ENCODE measurements around the gene KCP. TPM values are rescaled to one million over a fixed set of nuclear protein-coding genes. Genes with fewer than 3 reads are reported as not detected.
A peak's percentile ranks its signal among the peaks of the same experiment; 100 is the strongest.

KCP gene
- total and polyA plus RNA-seq, 2 experiments from 2014 or later: 0.76 to 1.1 TPM

DNA sequence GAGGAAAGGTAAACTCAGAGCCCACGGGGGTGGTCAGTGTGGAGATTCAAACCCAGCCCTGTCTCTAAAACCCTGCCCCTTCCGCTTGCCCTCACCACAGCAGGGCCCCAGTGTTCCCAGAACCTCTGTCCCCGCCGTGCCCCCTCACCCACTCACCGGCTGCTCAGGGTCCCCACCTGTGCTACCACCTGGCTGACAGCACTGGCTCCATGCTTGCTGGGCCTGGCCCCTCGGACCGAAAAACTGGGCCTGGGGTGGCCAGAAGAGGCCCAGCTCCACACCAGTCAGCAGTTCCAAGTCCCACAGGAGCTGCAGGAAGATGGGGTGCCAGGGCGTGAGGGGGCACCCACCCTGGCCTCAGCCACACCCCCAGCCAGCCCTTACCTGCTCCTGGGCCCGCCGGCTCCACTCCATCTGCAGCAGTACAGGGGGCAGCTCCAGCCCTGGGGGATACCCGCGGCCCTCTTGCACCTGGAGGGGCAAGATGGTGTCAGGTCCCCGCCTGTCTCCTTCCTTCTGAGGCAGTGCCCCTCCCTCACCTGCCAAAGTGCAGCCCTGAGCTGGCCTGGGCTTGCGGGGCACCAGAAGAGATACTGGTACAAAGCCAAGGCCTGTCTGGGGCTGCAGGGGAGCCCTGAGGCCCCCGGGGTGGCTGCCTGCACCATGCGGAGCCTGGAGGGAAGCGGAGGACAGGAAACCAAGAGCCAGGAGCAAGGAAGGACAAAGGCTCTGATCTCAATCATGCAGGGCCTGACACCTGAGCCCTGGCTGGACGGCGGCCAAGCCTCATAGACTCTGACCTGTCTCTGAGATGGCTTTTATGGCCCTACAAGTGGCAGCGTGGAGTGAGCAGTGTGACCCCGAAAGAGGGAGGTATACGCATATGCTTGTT, 36.1 kb downstream of the KCP start:
- Histone ChIP-seq H3K9me2 (ENCODE audit: insufficient read depth) (no peaks in the 10 kb centered on the region), H3K4me1 (ENCODE audit: insufficient read depth) (peaks cover 4% of the 10 kb centered on the region; the same call in 1 of the 2 replicates), H4K20me1 (replicated peaks; ENCODE audit: insufficient read depth) (no peaks in the 10 kb centered on the region), H3K79me2 (replicated peaks; ENCODE audit: insufficient read depth) (no peaks in the 10 kb centered on the region), H3K27me3 (ENCODE audit: insufficient read depth) (peaks cover 29% of the 10 kb centered on the region), H2AFZ (no peak overlapping the region), H3K27ac (ENCODE audit: low read depth) (no peak overlapping the region), H3K4me3 (no peak overlapping the region), H3F3A (replicated peaks; ENCODE audit: low read depth) (no peaks in the 10 kb centered on the region), H3K4me2 (no peak overlapping the region), H3K36me3 (ENCODE audit: insufficient read depth) (no peaks in the 10 kb centered on the region)
- ATAC-seq: no peak
- H3K27ac Mint-ChIP-seq: no peak overlapping the region
- H3K27me3 Mint-ChIP-seq (ENCODE audit: insufficient read depth, low read depth, poor library complexity): peaks cover 28% of the 10 kb centered on the region
- H3K4me3 Mint-ChIP-seq: no peak overlapping the region
- no peak for TF ChIP-seq POLR2AphosphoS5 (IDR thresholded peaks at IDR 0.05; ENCODE audit: low read depth)
- H3K9me3 Mint-ChIP-seq: no peaks in the 10 kb centered on the region; the same call in 2 of the 3 replicates
- no peaks in the 10 kb centered on the region; the same call in 2 of the 3 replicates for H3K36me3 Mint-ChIP-seq (ENCODE audit: low read depth)
- peaks cover 9% of the 10 kb centered on the region for H3K4me1 Mint-ChIP-seq
- no peak for DNase-seq (ENCODE audit: low spot score)

DNA sequence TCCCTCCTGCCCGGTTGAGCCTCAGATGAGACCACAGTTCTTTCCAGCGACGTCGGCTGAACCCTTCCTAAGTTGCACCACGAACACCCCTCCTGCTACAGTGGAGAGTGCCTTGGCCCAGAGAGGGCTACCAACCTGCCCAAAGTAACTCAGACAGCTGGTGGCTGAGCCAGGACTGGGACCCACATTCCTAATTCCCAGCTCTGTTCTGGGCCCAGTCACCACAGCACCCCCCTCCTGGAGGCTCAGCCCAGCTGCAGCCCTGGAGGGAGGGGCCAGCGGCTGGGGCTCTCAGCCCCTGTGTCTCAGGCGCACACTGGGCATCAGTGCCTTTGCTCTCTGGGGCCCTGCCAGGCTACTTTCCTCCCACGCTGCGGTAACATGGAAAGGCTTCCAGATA, 37.3 kb downstream of the KCP start:
- H3F3A ChIP-seq (replicated peaks; ENCODE audit: low read depth): 0 out of 2 replicates have a peak, but pooled peaks cover 4% of the 10 kb centered on the region
- H2AFZ ChIP-seq: no peak overlapping the region
- no peak overlapping the region for H3K4me3 ChIP-seq
- Mint-ChIP-seq H3K27me3 (ENCODE audit: insufficient read depth, low read depth, poor library complexity) (peaks cover 31% of the 10 kb centered on the region), H3K4me1 (peaks cover 15% of the 10 kb centered on the region), H3K36me3 (ENCODE audit: low read depth) (no peaks in the 10 kb centered on the region; the same call in 2 of the 3 replicates), H3K4me3 (no peak overlapping the region), H3K27ac (no peak overlapping the region), H3K9me3 (no peaks in the 10 kb centered on the region; the same call in 2 of the 3 replicates)
- H3K4me2 ChIP-seq: no peak overlapping the region
- DNase-seq (ENCODE audit: low spot score) (no peak), ATAC-seq (peak; percentile 1; the same call in 2 of the 3 replicates)
- H3K79me2 ChIP-seq (replicated peaks; ENCODE audit: insufficient read depth): no peaks in the 10 kb centered on the region
- no peaks in the 10 kb centered on the region for H3K36me3 ChIP-seq (ENCODE audit: insufficient read depth)
- no peak overlapping the region for H3K27ac ChIP-seq (ENCODE audit: low read depth)
- H3K27me3 ChIP-seq (ENCODE audit: insufficient read depth): peaks cover 41% of the 10 kb centered on the region
- peaks cover 10% of the 10 kb centered on the region for H3K4me1 ChIP-seq (ENCODE audit: insufficient read depth)
- no peaks in the 10 kb centered on the region; the same call in 1 of the 2 replicates for H4K20me1 ChIP-seq (replicated peaks; ENCODE audit: insufficient read depth)
- no peaks in the 10 kb centered on the region for H3K9me2 ChIP-seq (ENCODE audit: insufficient read depth)
- TF ChIP-seq, protein P1, sequence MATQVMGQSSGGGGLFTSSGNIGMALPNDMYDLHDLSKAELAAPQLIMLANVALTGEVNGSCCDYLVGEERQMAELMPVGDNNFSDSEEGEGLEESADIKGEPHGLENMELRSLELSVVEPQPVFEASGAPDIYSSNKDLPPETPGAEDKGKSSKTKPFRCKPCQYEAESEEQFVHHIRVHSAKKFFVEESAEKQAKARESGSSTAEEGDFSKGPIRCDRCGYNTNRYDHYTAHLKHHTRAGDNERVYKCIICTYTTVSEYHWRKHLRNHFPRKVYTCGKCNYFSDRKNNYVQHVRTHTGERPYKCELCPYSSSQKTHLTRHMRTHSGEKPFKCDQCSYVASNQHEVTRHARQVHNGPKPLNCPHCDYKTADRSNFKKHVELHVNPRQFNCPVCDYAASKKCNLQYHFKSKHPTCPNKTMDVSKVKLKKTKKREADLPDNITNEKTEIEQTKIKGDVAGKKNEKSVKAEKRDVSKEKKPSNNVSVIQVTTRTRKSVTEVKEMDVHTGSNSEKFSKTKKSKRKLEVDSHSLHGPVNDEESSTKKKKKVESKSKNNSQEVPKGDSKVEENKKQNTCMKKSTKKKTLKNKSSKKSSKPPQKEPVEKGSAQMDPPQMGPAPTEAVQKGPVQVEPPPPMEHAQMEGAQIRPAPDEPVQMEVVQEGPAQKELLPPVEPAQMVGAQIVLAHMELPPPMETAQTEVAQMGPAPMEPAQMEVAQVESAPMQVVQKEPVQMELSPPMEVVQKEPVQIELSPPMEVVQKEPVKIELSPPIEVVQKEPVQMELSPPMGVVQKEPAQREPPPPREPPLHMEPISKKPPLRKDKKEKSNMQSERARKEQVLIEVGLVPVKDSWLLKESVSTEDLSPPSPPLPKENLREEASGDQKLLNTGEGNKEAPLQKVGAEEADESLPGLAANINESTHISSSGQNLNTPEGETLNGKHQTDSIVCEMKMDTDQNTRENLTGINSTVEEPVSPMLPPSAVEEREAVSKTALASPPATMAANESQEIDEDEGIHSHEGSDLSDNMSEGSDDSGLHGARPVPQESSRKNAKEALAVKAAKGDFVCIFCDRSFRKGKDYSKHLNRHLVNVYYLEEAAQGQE (IDR thresholded peaks at IDR 0.05; ENCODE audit: unreplicated experiment): no peak
- TF ChIP-seq NANOG (IDR thresholded peaks at IDR 0.05; ENCODE audit: borderline replicate concordance): no peak
- no peak for TF ChIP-seq ZNF331 (CRISPR knock-in tag; IDR thresholded peaks at IDR 0.05; ENCODE audit: low read depth)
- no peak for TF ChIP-seq CREB1 (CRISPR knock-in tag; IDR thresholded peaks at IDR 0.05; ENCODE audit: low read depth)
- no peak for TF ChIP-seq EZH2 (IDR thresholded peaks at IDR 0.05; ENCODE audit: low read depth, unreplicated experiment)
- TF ChIP-seq POLR2AphosphoS5 (IDR thresholded peaks at IDR 0.05; ENCODE audit: low read depth): no peak
- TF ChIP-seq, protein P2, sequence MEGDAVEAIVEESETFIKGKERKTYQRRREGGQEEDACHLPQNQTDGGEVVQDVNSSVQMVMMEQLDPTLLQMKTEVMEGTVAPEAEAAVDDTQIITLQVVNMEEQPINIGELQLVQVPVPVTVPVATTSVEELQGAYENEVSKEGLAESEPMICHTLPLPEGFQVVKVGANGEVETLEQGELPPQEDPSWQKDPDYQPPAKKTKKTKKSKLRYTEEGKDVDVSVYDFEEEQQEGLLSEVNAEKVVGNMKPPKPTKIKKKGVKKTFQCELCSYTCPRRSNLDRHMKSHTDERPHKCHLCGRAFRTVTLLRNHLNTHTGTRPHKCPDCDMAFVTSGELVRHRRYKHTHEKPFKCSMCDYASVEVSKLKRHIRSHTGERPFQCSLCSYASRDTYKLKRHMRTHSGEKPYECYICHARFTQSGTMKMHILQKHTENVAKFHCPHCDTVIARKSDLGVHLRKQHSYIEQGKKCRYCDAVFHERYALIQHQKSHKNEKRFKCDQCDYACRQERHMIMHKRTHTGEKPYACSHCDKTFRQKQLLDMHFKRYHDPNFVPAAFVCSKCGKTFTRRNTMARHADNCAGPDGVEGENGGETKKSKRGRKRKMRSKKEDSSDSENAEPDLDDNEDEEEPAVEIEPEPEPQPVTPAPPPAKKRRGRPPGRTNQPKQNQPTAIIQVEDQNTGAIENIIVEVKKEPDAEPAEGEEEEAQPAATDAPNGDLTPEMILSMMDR (conservative IDR thresholded peaks at IDR 0.05; ENCODE audit: low read depth in 2 of 2): no peak
- TF ChIP-seq, protein P3, sequence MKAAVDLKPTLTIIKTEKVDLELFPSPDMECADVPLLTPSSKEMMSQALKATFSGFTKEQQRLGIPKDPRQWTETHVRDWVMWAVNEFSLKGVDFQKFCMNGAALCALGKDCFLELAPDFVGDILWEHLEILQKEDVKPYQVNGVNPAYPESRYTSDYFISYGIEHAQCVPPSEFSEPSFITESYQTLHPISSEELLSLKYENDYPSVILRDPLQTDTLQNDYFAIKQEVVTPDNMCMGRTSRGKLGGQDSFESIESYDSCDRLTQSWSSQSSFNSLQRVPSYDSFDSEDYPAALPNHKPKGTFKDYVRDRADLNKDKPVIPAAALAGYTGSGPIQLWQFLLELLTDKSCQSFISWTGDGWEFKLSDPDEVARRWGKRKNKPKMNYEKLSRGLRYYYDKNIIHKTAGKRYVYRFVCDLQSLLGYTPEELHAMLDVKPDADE (IDR thresholded peaks at IDR 0.05): no peak
- no peak for TF ChIP-seq ZNF114 (CRISPR knock-in tag; IDR thresholded peaks at IDR 0.05)
- no peak for TF ChIP-seq JUNB (IDR thresholded peaks at IDR 0.05; ENCODE audit: unreplicated experiment)
- no peak for TF ChIP-seq EZH2phosphoT487 (IDR thresholded peaks at IDR 0.05; ENCODE audit: unreplicated experiment)
- no peak for TF ChIP-seq STAT1 (IDR thresholded peaks at IDR 0.05; ENCODE audit: unreplicated experiment)
